DOHH2 (cell line): ENCODE results near the gene CSF1.

Experiments
- H3F3A ChIP-seq: fragments of 200-600 bp; sonication (generic), shearing (Covaris generic); 2 replicates; pipeline ENCODE4 v1.6.0; 2016; ENCODE audit warnings: antibody characterized with exemption, mild to moderate bottlenecking; ENCODE audit not compliant: control insufficient read depth, insufficient read depth
- H3K27ac ChIP-seq: fragments of 200-600 bp; sonication (generic); 2 replicates; pipeline ENCODE4 v1.5.1; 2014; ENCODE audit warnings: low read depth, mild to moderate bottlenecking, low read length, moderate library complexity
- H3K27me3 ChIP-seq: fragments of 200-600 bp; sonication (generic); 2 replicates; pipeline ENCODE4 v1.6.1; 2014; ENCODE audit warnings: mild to moderate bottlenecking, low read length, mixed read lengths; ENCODE audit not compliant: control insufficient read depth
- H3K36me3 ChIP-seq: fragments of 200-600 bp; sonication (generic); 2 replicates; pipeline ENCODE4 v1.6.1; 2014; ENCODE audit warnings: mild to moderate bottlenecking, low read length, moderate library complexity, mixed read lengths; ENCODE audit not compliant: control insufficient read depth
- H3K4me1 ChIP-seq: fragments of 200-600 bp; sonication (generic); 2 replicates; pipeline ENCODE4 v1.6.1; 2014; ENCODE audit warnings: mild to moderate bottlenecking, low read length, mixed read lengths; ENCODE audit not compliant: control insufficient read depth
- H3K4me2 ChIP-seq: fragments of 200-600 bp; sonication (generic); 2 replicates; pipeline ENCODE4 v1.6.0; 2014; ENCODE audit warnings: mild to moderate bottlenecking, low read length, moderate library complexity
- H3K4me3 ChIP-seq: fragments of 200-600 bp; sonication (generic); 2 replicates; pipeline ENCODE4 v1.5.1; 2014; ENCODE audit warnings: mild to moderate bottlenecking, low read length, mixed read lengths
- H3K79me2 ChIP-seq: fragments of 200-600 bp; sonication (generic); 2 replicates; pipeline ENCODE4 v1.6.1; 2014; ENCODE audit warnings: mild to moderate bottlenecking, low read length, mixed read lengths; ENCODE audit not compliant: control insufficient read depth
- H3K9me2 ChIP-seq: fragments of 200-600 bp; sonication (generic); replicated peaks from 2 replicates; pipeline ENCODE4 v1.6.1; 2014; ENCODE audit warnings: mild to moderate bottlenecking, low read length, mixed read lengths; ENCODE audit not compliant: control insufficient read depth
- H3K9me3 ChIP-seq: fragments of 200-600 bp; sonication (generic); 2 replicates; pipeline ENCODE4 v1.6.1; 2014; ENCODE audit warnings: antibody characterized with exemption, low read length, mixed read lengths; ENCODE audit not compliant: control insufficient read depth, insufficient read depth
- H4K20me1 ChIP-seq: fragments of 200-600 bp; sonication (generic); 2 replicates; pipeline ENCODE4 v1.6.0; 2014; ENCODE audit warnings: low read depth, mild to moderate bottlenecking, antibody characterized with exemption, low read length, moderate library complexity; ENCODE audit not compliant: control insufficient read depth, insufficient read depth
- EZH2phosphoT487 ChIP-seq: fragments of 200-600 bp; sonication (generic); IDR thresholded peaks from 2 replicates; pipeline ENCODE4 v1.6.1; 2017; ENCODE audit warnings: borderline replicate concordance, mild to moderate bottlenecking, antibody characterized with exemption, low read length, moderate library complexity, mixed read lengths
- TF ChIP-seq, protein P1 (sequence below): fragments of 200-600 bp; sonication (generic); IDR thresholded peaks from one replicate; pipeline ENCODE4 v1.5.1; 2014; ENCODE audit warnings: antibody characterized with exemption, mild to moderate bottlenecking, low read depth, low read length; ENCODE audit not compliant: poor library complexity, severe bottlenecking

The CSF1 gene

GRCh38 chr1:109909561-109909960 lies 1.1 kb upstream of the CSF1 start:
- H3F3A ChIP-seq = no peaks in the 10 kb centered on the region
- H3K27ac ChIP-seq = no peak overlapping the region
- no peak overlapping the region for H3K4me3 ChIP-seq
- H3K9me3 ChIP-seq = no peaks in the 10 kb centered on the region
- no peaks in the 10 kb centered on the region for H3K9me2 ChIP-seq
- H3K36me3 ChIP-seq = no peaks in the 10 kb centered on the region
- H3K79me2 ChIP-seq = no peaks in the 10 kb centered on the region
- TF ChIP-seq EZH2phosphoT487 = no peak
- TF ChIP-seq, protein P1, sequence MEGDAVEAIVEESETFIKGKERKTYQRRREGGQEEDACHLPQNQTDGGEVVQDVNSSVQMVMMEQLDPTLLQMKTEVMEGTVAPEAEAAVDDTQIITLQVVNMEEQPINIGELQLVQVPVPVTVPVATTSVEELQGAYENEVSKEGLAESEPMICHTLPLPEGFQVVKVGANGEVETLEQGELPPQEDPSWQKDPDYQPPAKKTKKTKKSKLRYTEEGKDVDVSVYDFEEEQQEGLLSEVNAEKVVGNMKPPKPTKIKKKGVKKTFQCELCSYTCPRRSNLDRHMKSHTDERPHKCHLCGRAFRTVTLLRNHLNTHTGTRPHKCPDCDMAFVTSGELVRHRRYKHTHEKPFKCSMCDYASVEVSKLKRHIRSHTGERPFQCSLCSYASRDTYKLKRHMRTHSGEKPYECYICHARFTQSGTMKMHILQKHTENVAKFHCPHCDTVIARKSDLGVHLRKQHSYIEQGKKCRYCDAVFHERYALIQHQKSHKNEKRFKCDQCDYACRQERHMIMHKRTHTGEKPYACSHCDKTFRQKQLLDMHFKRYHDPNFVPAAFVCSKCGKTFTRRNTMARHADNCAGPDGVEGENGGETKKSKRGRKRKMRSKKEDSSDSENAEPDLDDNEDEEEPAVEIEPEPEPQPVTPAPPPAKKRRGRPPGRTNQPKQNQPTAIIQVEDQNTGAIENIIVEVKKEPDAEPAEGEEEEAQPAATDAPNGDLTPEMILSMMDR = no peak
- no peak overlapping the region for H3K4me2 ChIP-seq
- peaks cover 53% of the 10 kb centered on the region for H3K27me3 ChIP-seq
- no peaks in the 10 kb centered on the region for H4K20me1 ChIP-seq
- peaks cover 8% of the 10 kb centered on the region; the same call in 1 of the 2 replicates for H3K4me1 ChIP-seq

GRCh38 chr1:109910963-109911798 lies 532 bp downstream of the CSF1 start:
- Histone ChIP-seq H3K4me1 (peaks cover 3% of the 10 kb centered on the region; the same call in 1 of the 2 replicates), H3K36me3 (no peaks in the 10 kb centered on the region), H3K9me3 (no peaks in the 10 kb centered on the region), H3K4me3 (no peak overlapping the region), H4K20me1 (no peaks in the 10 kb centered on the region), H3K79me2 (no peaks in the 10 kb centered on the region), H3K9me2 (no peaks in the 10 kb centered on the region), H3K4me2 (no peak overlapping the region), H3F3A (no peaks in the 10 kb centered on the region), H3K27ac (no peak overlapping the region), H3K27me3 (peaks cover 58% of the 10 kb centered on the region)
- TF ChIP-seq EZH2phosphoT487 = no peak
- TF ChIP-seq, protein P1 = no peak

GRCh38 chr1:109912214-109912861 lies 1.7 kb downstream of the CSF1 start:
- Histone ChIP-seq H3K36me3 (no peaks in the 10 kb centered on the region), H3K9me2 (no peaks in the 10 kb centered on the region), H3K4me1 (no peaks in the 10 kb centered on the region), H3K27ac (no peak overlapping the region), H4K20me1 (no peaks in the 10 kb centered on the region), H3F3A (no peaks in the 10 kb centered on the region), H3K4me2 (no peak overlapping the region), H3K27me3 (peaks cover 56% of the 10 kb centered on the region), H3K4me3 (no peak overlapping the region), H3K79me2 (no peaks in the 10 kb centered on the region), H3K9me3 (no peaks in the 10 kb centered on the region)
- TF ChIP-seq EZH2phosphoT487 = no peak
- TF ChIP-seq, protein P1 = no peak
